Tibial artery (tissue), 4 donors: Measurements from ENCODE around the gene B3GALNT2.

ENCODE experiments used
- DNase-seq, 2 donors: peaks; one replicate each; pipeline ENCODE4 v3.0.0-alpha.2; 2019
- H3K27ac ChIP-seq, 2 donors: fragments of 200-600 bp; sonication (generic) in 1 of 2; 1 replicate in 1 of 2; 2 replicates in 1 of 2; pipeline ENCODE4 v1.5.1; 2018 to 2019; ENCODE audit warnings: mild to moderate bottlenecking in 1 of 2
- H3K27me3 ChIP-seq, 2 donors: fragments of 200-600 bp; sonication (generic) in 1 of 2; one replicate each; pipeline versions ENCODE4 v1.5.1 to v1.6.0; 2016 to 2019
- H3K36me3 ChIP-seq, 3 donors: fragments of 200-600 bp; sonication (generic) in 2 of 3; one replicate each; pipeline ENCODE4 v1.5.1; 2016 to 2019; ENCODE audit warnings: mild to moderate bottlenecking in 2 of 3
- H3K4me1 ChIP-seq, 4 donors: fragments of 200-600 bp; sonication (generic) in 2 of 4; 1 replicate in 3 of 4; 2 replicates in 1 of 4; pipeline ENCODE4 v1.5.1; 2016 to 2019
- H3K4me3 ChIP-seq, 2 donors: fragments of 200-600 bp; sonication (generic) in 1 of 2; 1 replicate in 1 of 2; 2 replicates in 1 of 2; pipeline ENCODE4 v1.5.1; 2018 to 2019; ENCODE audit warnings: mild to moderate bottlenecking in 2 of 2
- H3K9me3 ChIP-seq, 3 donors: fragments of 200-600 bp; sonication (generic) in 1 of 3; one replicate each; pipeline ENCODE4 v1.5.1; 2016 to 2019
- CTCF ChIP-seq, 2 experiments: fragments of 200-600 bp in 1 of 2; fragments of 450-650 bp in 1 of 2; IDR thresholded peaks; one replicate each; pipeline ENCODE4 v1.5.1; 2017 to 2019; ENCODE audit warnings: antibody characterized with exemption in 2 of 2, mild to moderate bottlenecking in 1 of 2, moderate library complexity in 1 of 2
- intact Hi-C: fragments of 100-400 bp; cut with DNase I; formaldehyde crosslinking; loops from one replicate; pipeline ENCODE4 v1.15.0; 2023; ENCODE audit warnings: low total_unique reads

The B3GALNT2 gene

GRCh38 chr1:235410467-235410866 lies 93.8 kb downstream of the B3GALNT2 start:
- Histone ChIP-seq H3K27ac (no peak overlapping the region), H3K27me3 (no peaks in the 10 kb centered on the region), H3K36me3 (no peaks in the 10 kb centered on the region), H3K4me3 (no peak overlapping the region), H3K9me3 (no peaks in the 10 kb centered on the region), H3K4me1 (no peaks in the 10 kb centered on the region)
- DNase-seq: no peak
- TF ChIP-seq CTCF (IDR thresholded peaks at IDR 0.05): no peak
- intact Hi-C loops: no loop called here

DNA sequence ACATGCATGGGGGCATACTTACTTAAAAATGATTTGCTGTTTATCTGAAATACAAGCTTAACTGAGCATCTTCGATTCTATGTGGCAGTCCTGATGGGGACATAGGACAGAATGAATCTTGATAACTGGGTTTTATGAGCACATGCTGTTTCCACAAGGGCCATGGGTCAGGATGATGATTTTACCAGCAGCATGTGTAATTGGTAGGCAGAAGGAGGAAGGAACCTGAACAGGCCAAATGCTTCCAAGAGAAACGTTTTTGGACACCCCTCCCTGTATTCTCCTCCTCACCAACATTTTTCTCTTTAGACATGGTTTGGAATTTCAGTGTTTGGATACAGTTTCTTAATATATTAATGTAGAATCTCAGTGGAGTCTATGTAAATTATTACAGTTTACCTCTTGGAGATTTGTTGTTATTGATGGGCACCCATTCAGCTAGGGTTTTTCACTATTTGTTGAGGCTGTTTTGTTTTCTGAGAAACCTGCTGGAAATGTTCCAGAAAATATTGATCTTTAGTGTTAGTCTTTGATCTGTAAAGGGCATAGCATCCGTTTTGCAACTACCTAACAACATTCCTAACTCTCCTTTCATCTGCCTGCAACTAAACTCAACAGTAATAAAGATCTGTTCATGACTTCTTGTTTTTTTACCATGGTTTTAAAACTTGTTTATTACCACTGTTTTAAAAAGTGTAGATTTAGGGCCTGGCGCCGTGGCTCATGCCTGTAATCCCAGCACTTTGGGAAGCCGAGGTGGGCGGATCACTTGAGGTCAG lies 95.0 kb downstream of the B3GALNT2 start:
- Histone ChIP-seq H3K4me3 (no peak overlapping the region), H3K4me1 (no peaks in the 10 kb centered on the region), H3K9me3 (no peaks in the 10 kb centered on the region), H3K27ac (no peak overlapping the region), H3K27me3 (no peaks in the 10 kb centered on the region), H3K36me3 (no peaks in the 10 kb centered on the region)
- DNase-seq: no peak
- intact Hi-C loops: no loop called here
- no peak for TF ChIP-seq CTCF (IDR thresholded peaks at IDR 0.05)

DNA sequence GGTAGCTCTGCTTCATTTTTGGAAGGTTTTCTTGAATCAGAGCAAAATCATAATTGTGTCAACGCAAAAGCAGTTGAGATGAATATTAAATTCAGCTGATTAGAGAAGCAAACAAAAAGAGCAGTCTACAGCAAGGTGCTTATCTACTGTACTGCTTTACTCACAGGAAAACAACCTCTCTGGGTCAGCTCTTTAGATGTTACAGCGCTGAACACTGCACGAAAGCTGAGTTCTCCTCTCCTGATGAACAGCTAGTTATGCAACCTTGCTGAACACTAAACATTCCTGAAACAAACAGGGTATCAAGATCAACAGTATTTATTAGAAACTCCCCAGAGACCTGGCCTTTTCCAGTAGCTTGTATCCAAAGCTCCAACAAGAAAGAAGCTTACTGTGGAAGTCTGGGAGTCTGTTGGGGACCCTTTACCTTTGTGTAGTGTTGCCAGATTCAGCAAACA lies 95.7 kb downstream of the B3GALNT2 start:
- Histone ChIP-seq H3K27ac (no peak overlapping the region), H3K27me3 (no peaks in the 10 kb centered on the region)

GRCh38 chr1:235407419-235407818 lies 96.8 kb downstream of the B3GALNT2 start:
- H3K9me3 ChIP-seq: no peaks in the 10 kb centered on the region
- no peak overlapping the region for H3K27ac ChIP-seq
- intact Hi-C loops: no loop called here
- no peak for TF ChIP-seq CTCF (IDR thresholded peaks at IDR 0.05)
- H3K27me3 ChIP-seq: no peaks in the 10 kb centered on the region
- DNase-seq: no peak
- no peaks in the 10 kb centered on the region for H3K4me1 ChIP-seq
- peaks cover 0 to 11% (median 10%) of the 10 kb centered on the region in 3 donors for H3K36me3 ChIP-seq
- no peak overlapping the region for H3K4me3 ChIP-seq

More for the DNA sequence above, 95.7 kb downstream of the B3GALNT2 start:
- no peaks in the 10 kb centered on the region for H3K9me3 ChIP-seq
- no peak for TF ChIP-seq CTCF (IDR thresholded peaks at IDR 0.05)
- H3K4me3 ChIP-seq: no peak overlapping the region
- DNase-seq: no peak
- H3K4me1 ChIP-seq: no peaks in the 10 kb centered on the region
- peaks cover 0 to under 1% (median 0%) of the 10 kb centered on the region in 3 donors for H3K36me3 ChIP-seq
- intact Hi-C loops: no loop called here

GRCh38 chr1:235404190-235404589 lies 100.1 kb downstream of the B3GALNT2 start:
- H3K27ac ChIP-seq: no peak overlapping the region
- no peaks in the 10 kb centered on the region for H3K4me1 ChIP-seq
- DNase-seq: no peak
- H3K9me3 ChIP-seq: no peaks in the 10 kb centered on the region
- intact Hi-C loops: no loop called here
- no peak overlapping the region for H3K4me3 ChIP-seq
- no peak for TF ChIP-seq CTCF (IDR thresholded peaks at IDR 0.05)
- no peaks in the 10 kb centered on the region for H3K27me3 ChIP-seq
- H3K36me3 ChIP-seq: peaks cover 0 to 17% (median 12%) of the 10 kb centered on the region in 3 donors
